ENCODE data around the gene TMEM196.

DNA sequence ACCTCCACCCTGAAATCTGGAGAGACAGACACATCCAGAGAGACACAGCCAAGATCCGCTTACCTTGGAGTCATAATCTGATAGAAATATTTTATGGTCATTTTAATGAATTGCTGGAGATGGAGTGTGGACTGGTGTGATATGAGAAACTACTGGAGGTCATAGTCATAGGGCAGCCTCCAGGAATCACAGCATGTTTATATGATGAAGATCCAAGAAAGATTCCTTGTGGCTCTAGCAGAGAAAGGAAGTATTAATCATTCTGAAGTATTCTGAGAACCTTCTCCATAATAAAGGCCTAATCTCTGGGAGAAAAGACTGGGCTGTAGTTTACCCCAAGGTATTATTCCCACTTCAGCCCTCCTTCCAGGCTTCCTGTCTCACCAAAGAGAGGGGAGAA, 102.6 kb downstream of the TMEM196 start:
- TF ChIP-seq CTCF (IDR thresholded peaks at IDR 0.05; ENCODE audit: low read depth, low read length, missing input control) = no peak
- no peak for TF ChIP-seq SP1 (IDR thresholded peaks at IDR 0.05)
- TF ChIP-seq, protein P1, sequence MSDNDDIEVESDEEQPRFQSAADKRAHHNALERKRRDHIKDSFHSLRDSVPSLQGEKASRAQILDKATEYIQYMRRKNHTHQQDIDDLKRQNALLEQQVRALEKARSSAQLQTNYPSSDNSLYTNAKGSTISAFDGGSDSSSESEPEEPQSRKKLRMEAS (IDR thresholded peaks at IDR 0.05) = no peak
- no peak for TF ChIP-seq YY1 (IDR thresholded peaks at IDR 0.05)
- TF ChIP-seq, protein P2, sequence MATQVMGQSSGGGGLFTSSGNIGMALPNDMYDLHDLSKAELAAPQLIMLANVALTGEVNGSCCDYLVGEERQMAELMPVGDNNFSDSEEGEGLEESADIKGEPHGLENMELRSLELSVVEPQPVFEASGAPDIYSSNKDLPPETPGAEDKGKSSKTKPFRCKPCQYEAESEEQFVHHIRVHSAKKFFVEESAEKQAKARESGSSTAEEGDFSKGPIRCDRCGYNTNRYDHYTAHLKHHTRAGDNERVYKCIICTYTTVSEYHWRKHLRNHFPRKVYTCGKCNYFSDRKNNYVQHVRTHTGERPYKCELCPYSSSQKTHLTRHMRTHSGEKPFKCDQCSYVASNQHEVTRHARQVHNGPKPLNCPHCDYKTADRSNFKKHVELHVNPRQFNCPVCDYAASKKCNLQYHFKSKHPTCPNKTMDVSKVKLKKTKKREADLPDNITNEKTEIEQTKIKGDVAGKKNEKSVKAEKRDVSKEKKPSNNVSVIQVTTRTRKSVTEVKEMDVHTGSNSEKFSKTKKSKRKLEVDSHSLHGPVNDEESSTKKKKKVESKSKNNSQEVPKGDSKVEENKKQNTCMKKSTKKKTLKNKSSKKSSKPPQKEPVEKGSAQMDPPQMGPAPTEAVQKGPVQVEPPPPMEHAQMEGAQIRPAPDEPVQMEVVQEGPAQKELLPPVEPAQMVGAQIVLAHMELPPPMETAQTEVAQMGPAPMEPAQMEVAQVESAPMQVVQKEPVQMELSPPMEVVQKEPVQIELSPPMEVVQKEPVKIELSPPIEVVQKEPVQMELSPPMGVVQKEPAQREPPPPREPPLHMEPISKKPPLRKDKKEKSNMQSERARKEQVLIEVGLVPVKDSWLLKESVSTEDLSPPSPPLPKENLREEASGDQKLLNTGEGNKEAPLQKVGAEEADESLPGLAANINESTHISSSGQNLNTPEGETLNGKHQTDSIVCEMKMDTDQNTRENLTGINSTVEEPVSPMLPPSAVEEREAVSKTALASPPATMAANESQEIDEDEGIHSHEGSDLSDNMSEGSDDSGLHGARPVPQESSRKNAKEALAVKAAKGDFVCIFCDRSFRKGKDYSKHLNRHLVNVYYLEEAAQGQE (IDR thresholded peaks at IDR 0.05) = no peak
- TF ChIP-seq EGR1 (IDR thresholded peaks at IDR 0.05; ENCODE audit: low read depth in 2 of 2) = no peak
